ENCODE results near the gene DOK5. TPM values are rescaled to one million over a fixed set of nuclear protein-coding genes. Genes with fewer than 3 reads are reported as not detected.
"Not testable (repeated sequence)": the region's sequence is repeated elsewhere in the genome, so short reads cannot be mapped to it uniquely, and the experiment has no call there.

Gene DOK5
- polyA plus RNA-seq = 3.0 TPM
- long read RNA-seq, donor 1, partial matches to known transcripts = 0 of 2 reads
- long read RNA-seq, donor 1, other reads (novel, unspliced or antisense) = 0 of 2 reads
- long read RNA-seq, donor 2, partial matches to known transcripts = 0 of 1 reads
- long read RNA-seq, donor 2, other reads (novel, unspliced or antisense) = 0 of 1 reads
- long read RNA-seq, donor 3, partial matches to known transcripts = 0 of 2 reads
- long read RNA-seq, donor 3, other reads (novel, unspliced or antisense) = 0 of 2 reads
- long read RNA-seq, donor 4 = 0 reads
- long read RNA-seq, donor 5, partial matches to known transcripts = 0 of 1 reads
- long read RNA-seq, donor 5, other reads (novel, unspliced or antisense) = 0 of 1 reads
- long read RNA-seq, donor 6, partial matches to known transcripts = 0 of 1 reads
- long read RNA-seq, donor 6, other reads (novel, unspliced or antisense) = 0 of 1 reads
- long read RNA-seq, donor 7, partial matches to known transcripts = 0 of 1 reads
- long read RNA-seq, donor 7, other reads (novel, unspliced or antisense) = 0 of 1 reads
- long read RNA-seq, donor 8 = 0 reads
- long read RNA-seq, donor 9, partial matches to known transcripts = 0 of 1 reads
- long read RNA-seq, donor 9, other reads (novel, unspliced or antisense) = 0 of 1 reads
- long read RNA-seq, donor 10, partial matches to known transcripts = 0 of 1 reads
- long read RNA-seq, donor 10, other reads (novel, unspliced or antisense) = 0 of 1 reads
- long read RNA-seq, donor 11, partial matches to known transcripts = 0 of 1 reads
- long read RNA-seq, donor 11, other reads (novel, unspliced or antisense) = 0 of 1 reads

GRCh38 chr20:54475334-54476168 lies at the start of gene DOK5:
Gene DOK5, plus strand, starts transcription at chr20:54475593. Its CDS starts 354 bp downstream, at chr20:54475947.
- Histone ChIP-seq H3K4me1 (ENCODE audit: control insufficient read depth, insufficient read depth, low read length) (no peaks in the 10 kb centered on the region), H3K27ac (ENCODE audit: low read length) (no peak within 1 kb of the TSS), H3K9me3 (ENCODE audit: control insufficient read depth, low read depth, low read length) (no peaks in the 10 kb centered on the region), H3K36me3 (ENCODE audit: control insufficient read depth, insufficient read depth, low read length) (no peaks in the 10 kb centered on the region), H3K27me3 (ENCODE audit: control insufficient read depth, insufficient read depth, low read length) (peaks cover 38% of the 10 kb centered on the region), H3K4me3 (ENCODE audit: low read length) (peak within 1 kb of the TSS; percentile 43)
- DNase-seq = peak; percentile 18 to 41
- WGBS (ENCODE audit: insufficient coverage, low lambda C conversion rate) = no CpG with 5 or more reads among the region's 71 CpGs

- Histone ChIP-seq H3K4me1 (ENCODE audit: control insufficient read depth, insufficient read depth, low read length) (no peaks in the 10 kb centered on the region), H3K27me3 (ENCODE audit: control insufficient read depth, insufficient read depth, low read length) (no peaks in the 10 kb centered on the region), H3K36me3 (ENCODE audit: control insufficient read depth, insufficient read depth, low read length) (no peaks in the 10 kb centered on the region), H3K4me3 (ENCODE audit: low read length) (no peak overlapping the region), H3K27ac (ENCODE audit: low read length) (no peak overlapping the region), H3K9me3 (ENCODE audit: control insufficient read depth, low read depth, low read length) (no peaks in the 10 kb centered on the region)
- DNase-seq = no peak
- WGBS (ENCODE audit: insufficient coverage, low lambda C conversion rate) = no CpG with 5 or more reads among the region's 7 CpGs
Observed at GRCh38 chr20:54429364-54429763, 46.0 kb upstream of the DOK5 start.

- H3K4me1 ChIP-seq (ENCODE audit: control insufficient read depth, insufficient read depth, low read length) = no peaks in the 10 kb centered on the region
- H3K9me3 ChIP-seq (ENCODE audit: control insufficient read depth, low read depth, low read length) = no peaks in the 10 kb centered on the region
- no peaks in the 10 kb centered on the region for H3K27me3 ChIP-seq (ENCODE audit: control insufficient read depth, insufficient read depth, low read length)
- H3K36me3 ChIP-seq (ENCODE audit: control insufficient read depth, insufficient read depth, low read length) = no peaks in the 10 kb centered on the region
- H3K4me3 ChIP-seq (ENCODE audit: low read length) = no peak overlapping the region
- no peak for DNase-seq
- no peak overlapping the region for H3K27ac ChIP-seq (ENCODE audit: low read length)
- WGBS (ENCODE audit: insufficient coverage, low lambda C conversion rate) = 50% methylated on average over 2 of the region's 10 CpGs
Observed at GRCh38 chr20:54431156-54431944, 44.0 kb upstream of the DOK5 start.

- H3K27ac ChIP-seq (ENCODE audit: low read length) = no peak overlapping the region
- no peak overlapping the region for H3K4me3 ChIP-seq (ENCODE audit: low read length)
- no peaks in the 10 kb centered on the region for H3K4me1 ChIP-seq (ENCODE audit: control insufficient read depth, insufficient read depth, low read length)
- DNase-seq = no peak
- no peaks in the 10 kb centered on the region for H3K36me3 ChIP-seq (ENCODE audit: control insufficient read depth, insufficient read depth, low read length)
- no peaks in the 10 kb centered on the region for H3K9me3 ChIP-seq (ENCODE audit: control insufficient read depth, low read depth, low read length)
- 100% methylated on average over 1 of the region's 1 CpG for WGBS (ENCODE audit: insufficient coverage, low lambda C conversion rate)
- no peaks in the 10 kb centered on the region for H3K27me3 ChIP-seq (ENCODE audit: control insufficient read depth, insufficient read depth, low read length)
Observed at GRCh38 chr20:54432966-54433365, 42.4 kb upstream of the DOK5 start.

- no peak for DNase-seq
- Histone ChIP-seq H3K9me3 (ENCODE audit: control insufficient read depth, low read depth, low read length) (no peaks in the 10 kb centered on the region), H3K27ac (ENCODE audit: low read length) (no peak overlapping the region), H3K4me3 (ENCODE audit: low read length) (no peak overlapping the region), H3K4me1 (ENCODE audit: control insufficient read depth, insufficient read depth, low read length) (no peaks in the 10 kb centered on the region), H3K36me3 (ENCODE audit: control insufficient read depth, insufficient read depth, low read length) (no peaks in the 10 kb centered on the region), H3K27me3 (ENCODE audit: control insufficient read depth, insufficient read depth, low read length) (no peaks in the 10 kb centered on the region)
- 67% methylated on average over 1 of the region's 9 CpGs for WGBS (ENCODE audit: insufficient coverage, low lambda C conversion rate)
Observed at GRCh38 chr20:54433636-54434035, 41.8 kb upstream of the DOK5 start.

GRCh38 chr20:54434196-54434595 lies 41.2 kb upstream of the DOK5 start:
- Histone ChIP-seq H3K4me1 (ENCODE audit: control insufficient read depth, insufficient read depth, low read length) (no peaks in the 10 kb centered on the region), H3K27me3 (ENCODE audit: control insufficient read depth, insufficient read depth, low read length) (no peaks in the 10 kb centered on the region), H3K4me3 (ENCODE audit: low read length) (no peak overlapping the region), H3K27ac (ENCODE audit: low read length) (no peak overlapping the region), H3K36me3 (ENCODE audit: control insufficient read depth, insufficient read depth, low read length) (no peaks in the 10 kb centered on the region), H3K9me3 (ENCODE audit: control insufficient read depth, low read depth, low read length) (no peaks in the 10 kb centered on the region)
- no peak for DNase-seq
- WGBS (ENCODE audit: insufficient coverage, low lambda C conversion rate) = no CpG with 5 or more reads among the region's 7 CpGs

- 60% methylated on average over 1 of the region's 3 CpGs for WGBS (ENCODE audit: insufficient coverage, low lambda C conversion rate)
- H3K27ac ChIP-seq (ENCODE audit: low read length) = no peak overlapping the region
- no peaks in the 10 kb centered on the region for H3K4me1 ChIP-seq (ENCODE audit: control insufficient read depth, insufficient read depth, low read length)
- no peaks in the 10 kb centered on the region for H3K9me3 ChIP-seq (ENCODE audit: control insufficient read depth, low read depth, low read length)
- H3K4me3 ChIP-seq (ENCODE audit: low read length) = no peak overlapping the region
- H3K27me3 ChIP-seq (ENCODE audit: control insufficient read depth, insufficient read depth, low read length) = no peaks in the 10 kb centered on the region
- no peak for DNase-seq
- H3K36me3 ChIP-seq (ENCODE audit: control insufficient read depth, insufficient read depth, low read length) = no peaks in the 10 kb centered on the region
Observed at GRCh38 chr20:54435015-54435414, 40.4 kb upstream of the DOK5 start.

- WGBS (ENCODE audit: insufficient coverage, low lambda C conversion rate) = 70% methylated on average over 2 of the region's 8 CpGs
- H3K4me1 ChIP-seq (ENCODE audit: control insufficient read depth, insufficient read depth, low read length); H3K4me3 ChIP-seq (ENCODE audit: low read length); H3K27ac ChIP-seq (ENCODE audit: low read length); H3K27me3 ChIP-seq (ENCODE audit: control insufficient read depth, insufficient read depth, low read length); H3K36me3 ChIP-seq (ENCODE audit: control insufficient read depth, insufficient read depth, low read length); DNase-seq; H3K9me3 ChIP-seq (ENCODE audit: control insufficient read depth, low read depth, low read length): not testable (repeated sequence)
Observed at GRCh38 chr20:54436410-54436809, 39.0 kb upstream of the DOK5 start.

- Histone ChIP-seq H3K36me3 (ENCODE audit: control insufficient read depth, insufficient read depth, low read length) (no peaks in the 10 kb centered on the region), H3K27me3 (ENCODE audit: control insufficient read depth, insufficient read depth, low read length) (no peaks in the 10 kb centered on the region), H3K9me3 (ENCODE audit: control insufficient read depth, low read depth, low read length) (no peaks in the 10 kb centered on the region), H3K4me3 (ENCODE audit: low read length) (no peak overlapping the region), H3K4me1 (ENCODE audit: control insufficient read depth, insufficient read depth, low read length) (no peaks in the 10 kb centered on the region), H3K27ac (ENCODE audit: low read length) (no peak overlapping the region)
- no peak for DNase-seq
- WGBS (ENCODE audit: insufficient coverage, low lambda C conversion rate) = 80% methylated on average over 3 of the region's 5 CpGs
Observed at GRCh38 chr20:54438166-54438565, 37.2 kb upstream of the DOK5 start.
